ENCODE data around the gene ECHS1.

DNA sequence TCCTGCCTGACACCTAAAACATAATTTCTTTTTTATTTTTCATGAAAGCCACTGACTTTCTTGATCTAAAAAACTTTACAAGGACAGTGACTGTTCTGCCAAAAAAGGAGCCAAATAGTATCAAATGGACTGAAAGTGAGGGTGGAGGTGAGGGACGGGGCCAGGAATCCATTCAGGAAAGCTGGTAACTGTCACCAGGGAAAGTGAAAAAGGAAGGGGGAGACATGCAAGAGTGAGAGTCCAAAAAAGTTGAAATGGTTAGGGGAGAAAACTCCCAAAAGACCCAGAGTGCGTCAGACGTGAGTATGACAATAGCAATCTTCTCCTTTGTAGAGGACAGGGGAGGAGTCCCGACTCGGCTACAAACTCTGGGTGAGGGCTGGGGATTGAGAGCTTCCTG is 28.9 kb downstream of the ECHS1 start:
- TF ChIP-seq, protein P1, sequence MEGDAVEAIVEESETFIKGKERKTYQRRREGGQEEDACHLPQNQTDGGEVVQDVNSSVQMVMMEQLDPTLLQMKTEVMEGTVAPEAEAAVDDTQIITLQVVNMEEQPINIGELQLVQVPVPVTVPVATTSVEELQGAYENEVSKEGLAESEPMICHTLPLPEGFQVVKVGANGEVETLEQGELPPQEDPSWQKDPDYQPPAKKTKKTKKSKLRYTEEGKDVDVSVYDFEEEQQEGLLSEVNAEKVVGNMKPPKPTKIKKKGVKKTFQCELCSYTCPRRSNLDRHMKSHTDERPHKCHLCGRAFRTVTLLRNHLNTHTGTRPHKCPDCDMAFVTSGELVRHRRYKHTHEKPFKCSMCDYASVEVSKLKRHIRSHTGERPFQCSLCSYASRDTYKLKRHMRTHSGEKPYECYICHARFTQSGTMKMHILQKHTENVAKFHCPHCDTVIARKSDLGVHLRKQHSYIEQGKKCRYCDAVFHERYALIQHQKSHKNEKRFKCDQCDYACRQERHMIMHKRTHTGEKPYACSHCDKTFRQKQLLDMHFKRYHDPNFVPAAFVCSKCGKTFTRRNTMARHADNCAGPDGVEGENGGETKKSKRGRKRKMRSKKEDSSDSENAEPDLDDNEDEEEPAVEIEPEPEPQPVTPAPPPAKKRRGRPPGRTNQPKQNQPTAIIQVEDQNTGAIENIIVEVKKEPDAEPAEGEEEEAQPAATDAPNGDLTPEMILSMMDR (IDR thresholded peaks at IDR 0.05) = no peak
- no peak for TF ChIP-seq ZFX (IDR thresholded peaks at IDR 0.05; ENCODE audit: borderline replicate concordance)

Data from 22Rv1 (cell line).